NB4 (cell line): ENCODE results near the gene HS6ST1.

ENCODE experiments used
- DNase-seq: peaks from one replicate; pipeline ENCODE4 v3.0.0; 2010; ENCODE audit warnings: low read depth
- H3K4me3 ChIP-seq: one replicate; pipeline ENCODE4 v1.5.1; 2011; ENCODE audit warnings: mild to moderate bottlenecking, low read depth, low read length, moderate library complexity
- CTCF ChIP-seq: IDR thresholded peaks from one replicate; pipeline ENCODE4 v1.5.1; 2012; ENCODE audit warnings: low read depth, low read length
- MAX ChIP-seq: IDR thresholded peaks from 2 replicates; pipeline ENCODE4 v1.6.1; 2011; ENCODE audit warnings: low read depth, low read length
- MYC ChIP-seq: IDR thresholded peaks from 2 replicates; pipeline ENCODE4 v1.6.1; 2011; ENCODE audit warnings: low read depth, low read length
- POLR2A ChIP-seq: IDR thresholded peaks from 2 replicates; pipeline ENCODE4 v1.6.1; 2011; ENCODE audit warnings: mild to moderate bottlenecking; ENCODE audit not compliant: insufficient read length; ENCODE audit errors: extremely low read depth

HS6ST1 gene

GRCh38 chr2:128304330-128304714, 14.3 kb downstream of the HS6ST1 start:
- H3K4me3 ChIP-seq: no peak overlapping the region
- no peak for TF ChIP-seq CTCF
- no peak for TF ChIP-seq POLR2A
- TF ChIP-seq MYC: no peak
- no peak for TF ChIP-seq MAX
- DNase-seq: no peak

GRCh38 chr2:128303911-128304310, 14.8 kb downstream of the HS6ST1 start:
- DNase-seq: no peak
- H3K4me3 ChIP-seq: no peak overlapping the region
- TF ChIP-seq MAX (no peak), MYC (no peak), CTCF (no peak), POLR2A (no peak)

- no peak overlapping the region for H3K4me3 ChIP-seq
- DNase-seq: no peak
- no peak for TF ChIP-seq POLR2A
- TF ChIP-seq CTCF: no peak
- TF ChIP-seq MYC: no peak
- no peak for TF ChIP-seq MAX
Observed at GRCh38 chr2:128303095-128303791, 15.4 kb downstream of the HS6ST1 start.

GRCh38 chr2:128302744-128303067, 16.0 kb downstream of the HS6ST1 start:
- TF ChIP-seq MYC: no peak
- no peak for TF ChIP-seq MAX
- no peak for TF ChIP-seq CTCF
- no peak for DNase-seq
- H3K4me3 ChIP-seq: no peak overlapping the region

GRCh38 chr2:128302011-128302743, 16.5 kb downstream of the HS6ST1 start:
- no peak overlapping the region for H3K4me3 ChIP-seq
- TF ChIP-seq MAX: no peak
- TF ChIP-seq MYC: no peak
- TF ChIP-seq POLR2A: no peak
- no peak for TF ChIP-seq CTCF
- no peak for DNase-seq

GRCh38 chr2:128301501-128301966, 17.1 kb downstream of the HS6ST1 start:
- H3K4me3 ChIP-seq: no peak overlapping the region
- TF ChIP-seq CTCF (no peak), MYC (no peak), POLR2A (no peak), MAX (no peak)
- no peak for DNase-seq
